NK-92 treated with Interleukin-12 subunit alpha and Interleukin-12 subunit beta, amount 100 ng/mL, for 24 hours (cell line): ENCODE measurements around the gene PAFAH1B1.
"Not testable (repeated sequence)": the region's sequence is repeated elsewhere in the genome, so short reads cannot be mapped to it uniquely, and the experiment has no call there.

Experiments used
- DNase-seq: peaks from one replicate; lab custom pipeline; 2025; lab: John Stamatoyannopoulos, UW

The PAFAH1B1 gene

GRCh38 chr17:2635675-2636074, 42.2 kb downstream of the PAFAH1B1 start:
- no peak for DNase-seq

DNA sequence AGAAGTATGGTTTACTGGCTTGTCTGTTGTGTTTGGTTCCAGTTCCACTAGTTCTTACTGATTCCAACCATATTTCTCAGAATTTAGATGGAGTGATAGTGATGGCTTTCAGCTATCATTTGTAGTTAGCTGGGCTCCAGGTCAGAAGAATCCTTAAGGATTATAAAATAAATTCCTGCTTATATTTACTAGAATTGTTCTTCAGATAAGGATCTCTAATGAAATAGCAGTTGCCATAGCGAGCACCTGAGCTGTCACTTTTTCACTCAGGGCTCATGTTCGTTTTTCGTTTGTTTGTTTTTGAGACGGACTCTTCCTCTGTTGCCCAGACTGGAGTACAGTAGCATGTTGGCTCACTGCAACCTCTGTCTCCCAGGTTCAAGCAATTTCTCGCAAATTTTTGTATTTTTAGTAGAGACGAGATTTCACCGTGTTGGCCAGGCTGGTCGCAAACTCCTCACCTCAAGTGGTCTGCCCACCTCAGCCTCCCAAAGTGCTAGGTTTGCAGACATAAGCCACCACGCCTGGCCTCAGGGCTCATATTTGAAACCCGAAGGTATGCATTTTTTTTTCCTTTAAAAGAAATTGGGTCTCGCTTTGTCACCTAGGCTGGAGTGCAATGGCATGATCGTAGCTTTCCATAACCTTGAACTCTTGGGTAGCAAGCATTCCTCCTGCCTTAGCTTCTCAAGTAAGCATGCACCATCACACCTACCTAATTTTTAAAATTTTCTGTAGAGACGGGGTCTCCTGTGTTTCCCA, 42.9 kb downstream of the PAFAH1B1 start:
- DNase-seq: no peak

DNA sequence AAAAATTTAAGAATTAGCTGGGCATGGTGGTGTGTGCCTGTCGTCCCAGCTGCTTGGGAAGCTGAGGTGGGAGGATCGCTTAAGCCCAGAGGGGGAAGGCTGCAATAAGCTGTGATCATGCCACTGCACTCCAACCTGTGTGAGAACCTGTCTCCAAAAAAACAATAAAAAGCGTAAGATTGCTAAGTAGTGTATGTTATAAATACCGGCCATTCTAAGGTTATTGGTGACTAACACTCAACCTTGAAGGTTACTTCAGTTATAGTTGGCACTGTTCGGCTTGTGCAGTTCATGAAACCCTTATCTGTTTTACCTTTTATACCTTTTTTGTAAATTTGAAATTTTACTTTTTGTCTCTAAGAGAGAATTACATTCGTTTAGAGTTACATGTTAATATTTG, 44.0 kb downstream of the PAFAH1B1 start:
- no peak for DNase-seq

DNA sequence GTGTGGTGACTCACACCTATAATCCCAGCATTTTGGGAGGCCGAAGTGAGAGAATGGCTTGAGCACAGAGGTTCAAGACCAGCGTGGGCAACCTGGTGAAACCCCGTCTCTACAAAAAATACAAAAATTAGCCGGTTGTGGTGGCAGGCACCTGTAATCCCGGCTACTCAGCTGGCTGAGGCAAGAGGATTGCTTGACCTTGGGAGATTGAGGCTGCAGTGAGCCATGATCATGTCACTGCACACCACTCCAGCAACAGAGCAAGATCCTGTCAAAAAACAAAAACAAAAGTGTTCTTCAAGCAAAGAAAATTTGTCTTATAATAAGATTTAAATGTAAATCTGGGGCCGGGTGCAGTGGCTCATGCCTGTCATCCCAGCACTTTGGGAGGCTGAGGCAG, 51.5 kb downstream of the PAFAH1B1 start:
- no peak for DNase-seq

- no peak for DNase-seq
Observed at GRCh38 chr17:2647957-2648356, 54.5 kb downstream of the PAFAH1B1 start.

DNA sequence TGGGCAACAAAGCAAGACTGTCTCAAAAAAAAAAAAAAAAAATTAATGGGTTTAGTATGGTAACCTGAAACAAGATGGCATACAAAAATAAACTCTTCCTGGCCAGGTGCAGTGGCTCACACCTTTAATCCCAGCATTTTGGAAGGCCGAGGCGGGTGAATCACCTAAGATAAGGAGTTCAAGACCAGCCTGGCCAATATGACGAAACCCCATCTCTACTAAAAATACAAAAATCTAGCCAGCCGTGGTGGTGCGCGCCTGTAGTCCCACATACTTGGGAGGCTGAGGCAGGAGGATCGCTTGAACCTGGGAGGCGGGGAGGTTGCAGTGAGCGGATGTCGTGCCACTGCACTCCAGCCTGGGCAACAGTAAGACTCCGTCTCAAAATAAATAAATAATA, 55.7 kb downstream of the PAFAH1B1 start:
- DNase-seq: no peak

- DNase-seq: not testable (repeated sequence)
Observed at GRCh38 chr17:2652911-2653310, 59.5 kb downstream of the PAFAH1B1 start.

GRCh38 chr17:2655546-2655945, 62.1 kb downstream of the PAFAH1B1 start:
- DNase-seq: no peak

- DNase-seq: no peak
Observed at GRCh38 chr17:2656283-2656682, 62.8 kb downstream of the PAFAH1B1 start.

- DNase-seq: not testable (repeated sequence)
Observed at GRCh38 chr17:2659337-2659736, 65.9 kb downstream of the PAFAH1B1 start.

GRCh38 chr17:2660410-2660809, 67.0 kb downstream of the PAFAH1B1 start:
- not testable (repeated sequence) for DNase-seq

- no peak for DNase-seq
Observed at GRCh38 chr17:2672026-2672425, 78.6 kb downstream of the PAFAH1B1 start.

DNA sequence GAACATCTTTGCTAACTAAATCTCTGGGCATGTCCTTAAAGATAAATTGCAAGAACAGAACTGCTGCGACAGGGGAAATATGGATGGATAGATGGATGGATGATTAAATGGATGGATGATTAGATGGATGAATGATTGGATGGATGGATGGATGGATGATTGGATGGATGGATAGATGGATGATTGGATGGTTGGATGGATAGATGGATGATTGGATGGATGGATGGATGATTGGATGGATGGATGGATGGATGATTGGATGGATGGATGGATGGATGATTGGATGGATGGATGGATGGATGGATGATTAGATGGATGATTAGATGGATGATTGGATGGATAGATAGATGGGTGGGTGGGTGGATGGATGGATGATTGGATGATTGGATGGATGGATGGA, 85.8 kb downstream of the PAFAH1B1 start:
- DNase-seq: not testable (repeated sequence)

DNA sequence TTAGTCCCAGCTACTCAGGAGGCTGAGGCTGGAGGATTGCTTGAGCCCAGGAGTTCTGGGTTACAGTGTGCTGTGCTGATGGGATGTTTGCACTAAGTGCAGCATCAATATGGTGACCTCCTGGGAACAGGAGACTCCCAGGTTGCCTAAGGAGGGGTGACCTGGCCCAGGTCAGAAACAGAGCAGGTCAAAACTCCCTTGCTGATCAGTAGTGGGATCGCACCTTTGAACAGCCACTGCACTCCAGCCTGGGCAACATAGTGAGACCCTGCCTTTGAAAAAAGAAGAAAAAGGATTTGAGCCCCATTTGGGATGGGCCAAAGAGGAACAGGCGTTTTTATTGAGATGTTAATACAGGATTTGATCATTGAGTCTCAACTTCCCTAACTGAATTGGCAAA, 87.5 kb downstream of the PAFAH1B1 start:
- DNase-seq: no peak

GRCh38 chr17:2681650-2682049, 88.2 kb downstream of the PAFAH1B1 start:
- DNase-seq: no peak

DNA sequence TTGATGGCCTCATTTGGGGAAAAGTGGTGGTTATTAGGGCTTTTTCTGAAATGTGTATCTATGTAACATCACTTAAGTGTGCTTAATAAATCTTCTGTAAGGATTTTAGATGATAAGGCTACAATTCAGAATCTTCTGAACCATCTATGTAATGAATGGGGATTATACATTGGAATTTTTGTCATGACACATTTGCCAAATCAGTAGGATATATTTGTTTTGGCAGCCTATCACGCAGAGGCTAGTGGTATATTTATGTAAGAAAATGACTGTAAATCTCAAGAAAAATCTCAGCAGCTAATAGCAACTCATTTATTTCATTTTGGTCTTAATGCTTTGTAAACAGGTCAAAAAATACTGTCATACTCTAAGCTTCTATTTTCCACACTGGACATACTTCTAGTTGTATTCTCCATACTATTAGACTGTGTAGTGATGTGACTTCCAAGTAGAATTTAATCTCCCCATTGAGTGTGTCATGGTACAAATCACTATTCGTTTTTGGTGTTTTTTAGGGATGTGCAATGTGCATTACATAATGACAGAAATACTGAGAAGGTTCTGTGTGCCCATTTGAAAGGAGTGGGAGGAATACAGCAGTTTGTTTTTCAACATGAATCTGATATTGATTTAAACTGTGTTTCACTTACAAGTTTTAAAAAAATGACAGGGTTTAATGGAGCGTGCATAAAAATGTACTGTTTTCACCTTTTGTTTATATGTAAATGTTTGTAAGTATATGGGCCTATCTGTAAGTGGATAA, 88.9 kb downstream of the PAFAH1B1 start:
- DNase-seq: no peak

DNA sequence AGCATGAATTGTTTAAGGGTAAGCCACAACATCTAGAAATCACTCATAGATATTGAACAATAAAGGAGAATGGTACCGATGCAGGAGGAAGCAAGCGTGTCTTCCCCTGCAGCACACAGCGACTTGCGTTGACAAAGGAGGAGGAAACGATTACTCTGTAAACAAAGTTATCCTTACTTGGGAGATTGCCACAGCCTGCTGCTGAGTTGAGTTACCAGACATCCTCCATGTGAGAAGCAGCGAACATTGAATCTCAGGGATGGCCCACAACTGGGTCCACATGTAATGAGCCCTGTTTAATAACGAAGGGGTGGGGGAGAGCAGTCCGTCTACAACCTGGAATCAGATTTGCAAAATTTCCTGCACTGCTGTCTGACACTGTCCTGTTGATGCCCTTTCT, 90.5 kb downstream of the PAFAH1B1 start:
- DNase-seq: no peak

DNA sequence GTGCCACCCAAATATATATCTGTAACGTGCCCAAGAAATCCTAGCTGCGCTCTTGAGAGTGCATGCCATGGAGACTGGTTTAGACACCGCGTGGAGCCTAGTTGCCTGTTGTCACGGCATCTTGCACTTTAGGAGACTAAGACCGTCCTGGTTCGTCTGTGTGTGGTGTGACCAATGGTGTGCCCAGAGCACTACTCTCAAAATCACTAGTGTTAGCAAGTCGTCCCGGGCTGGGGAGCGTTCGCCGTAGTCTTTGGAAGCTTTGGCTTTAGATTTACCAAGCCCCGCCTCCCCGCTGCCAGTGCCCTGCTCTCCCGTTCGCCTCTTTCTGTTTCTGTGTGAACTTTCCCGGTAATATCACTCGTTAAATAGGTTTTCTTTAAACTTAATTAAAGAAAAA, 91.1 kb downstream of the PAFAH1B1 start:
- DNase-seq: no peak

- DNase-seq: no peak
Observed at GRCh38 chr17:2685696-2686095, 92.2 kb downstream of the PAFAH1B1 start.

GRCh38 chr17:2687074-2687418, 93.6 kb downstream of the PAFAH1B1 start:
- no peak for DNase-seq

- DNase-seq: no peak
Observed at GRCh38 chr17:2688351-2689342, 95.2 kb downstream of the PAFAH1B1 start.

DNA sequence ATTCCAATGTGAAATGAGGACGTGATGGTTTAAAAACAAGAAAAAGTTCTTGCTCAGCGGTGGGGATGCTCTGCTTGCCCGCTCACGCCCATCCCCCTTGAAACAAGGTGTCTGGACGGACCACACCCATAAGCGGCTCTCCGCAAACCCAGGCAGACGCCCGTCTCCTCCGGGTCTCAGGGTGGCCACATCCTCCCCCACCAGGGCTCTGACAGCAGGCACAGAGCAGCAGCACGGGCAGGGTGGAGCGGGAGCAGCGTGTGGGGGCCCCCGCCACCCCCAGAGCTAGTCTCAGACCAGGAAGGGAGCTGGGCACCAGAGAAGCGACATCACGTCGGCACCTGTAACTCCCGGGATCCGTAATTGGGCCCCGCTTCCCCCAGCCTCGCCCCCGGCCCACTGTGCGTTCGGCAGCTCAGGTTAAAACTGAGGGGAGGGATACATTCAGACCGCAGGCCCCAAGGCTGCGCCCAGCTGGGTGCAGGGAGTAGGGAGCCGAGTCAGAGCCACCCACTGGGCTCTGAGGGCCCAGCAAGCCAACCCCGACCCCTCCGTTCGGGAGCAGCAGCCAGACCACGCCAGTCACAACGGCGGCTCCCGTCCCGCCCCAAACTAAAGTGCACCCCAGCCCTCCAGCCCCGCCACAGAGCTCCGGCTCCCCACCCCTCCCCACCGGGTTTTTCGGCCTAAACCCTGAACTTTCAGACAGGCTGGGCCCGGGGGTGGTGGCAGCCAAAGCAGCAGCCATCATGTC, 96.1 kb downstream of the PAFAH1B1 start:
- DNase-seq: no peak
